ENCODE measurements around the gene NRCAM.

- TF ChIP-seq CTCF (IDR thresholded peaks at IDR 0.05), result no peak
- no peak for TF ChIP-seq POLR2A (IDR thresholded peaks at IDR 0.05)
Observed at GRCh38 chr7:108128514-108128913, 327.7 kb downstream of the NRCAM start.
